Measurements from ENCODE around the gene ACSS1.

ACSS1 gene

DNA sequence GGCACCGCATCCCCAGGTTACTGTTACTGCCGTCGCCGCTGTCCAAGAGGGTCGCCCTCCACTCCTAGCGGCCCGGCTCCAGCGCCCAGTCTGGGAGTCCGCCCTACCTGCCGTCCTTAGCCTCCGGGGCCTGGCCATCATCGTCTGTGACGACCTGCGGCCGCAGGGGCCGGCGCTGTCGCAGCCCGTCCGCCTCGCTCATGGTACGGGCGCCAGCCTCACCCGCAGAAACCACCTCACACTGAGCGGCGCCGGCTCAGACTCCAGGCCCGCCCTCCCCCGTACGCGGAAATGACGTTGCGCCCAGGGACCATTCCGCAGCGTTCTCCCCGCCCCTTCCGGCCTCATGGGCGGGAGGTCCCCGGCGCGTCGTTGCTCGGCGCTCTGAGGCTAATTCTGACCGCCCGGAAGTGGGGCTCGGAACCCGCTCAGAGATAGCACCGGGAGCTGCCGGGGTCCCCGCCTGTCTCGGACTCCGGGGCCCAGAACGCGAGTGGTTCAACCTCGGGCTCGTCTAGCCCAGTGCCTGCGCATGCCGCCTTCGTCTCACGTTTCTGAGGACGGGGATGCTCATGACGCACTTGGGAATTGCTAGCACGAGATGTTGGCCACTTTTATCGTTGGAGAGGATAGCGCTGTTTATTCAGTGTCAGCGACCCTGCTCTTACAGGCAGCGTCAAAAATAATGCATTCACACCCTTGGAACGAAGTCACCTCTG lies 65.3 kb downstream of the ACSS1 start, which contains the start of gene APMAP:
TSS of gene APMAP (minus strand) at position 265 of the 719 bp plus-strand sequence. CDS start at position 202, 63 bp downstream.
- DNase-seq (ENCODE audit: low spot score), result peak; percentile 96

DNA sequence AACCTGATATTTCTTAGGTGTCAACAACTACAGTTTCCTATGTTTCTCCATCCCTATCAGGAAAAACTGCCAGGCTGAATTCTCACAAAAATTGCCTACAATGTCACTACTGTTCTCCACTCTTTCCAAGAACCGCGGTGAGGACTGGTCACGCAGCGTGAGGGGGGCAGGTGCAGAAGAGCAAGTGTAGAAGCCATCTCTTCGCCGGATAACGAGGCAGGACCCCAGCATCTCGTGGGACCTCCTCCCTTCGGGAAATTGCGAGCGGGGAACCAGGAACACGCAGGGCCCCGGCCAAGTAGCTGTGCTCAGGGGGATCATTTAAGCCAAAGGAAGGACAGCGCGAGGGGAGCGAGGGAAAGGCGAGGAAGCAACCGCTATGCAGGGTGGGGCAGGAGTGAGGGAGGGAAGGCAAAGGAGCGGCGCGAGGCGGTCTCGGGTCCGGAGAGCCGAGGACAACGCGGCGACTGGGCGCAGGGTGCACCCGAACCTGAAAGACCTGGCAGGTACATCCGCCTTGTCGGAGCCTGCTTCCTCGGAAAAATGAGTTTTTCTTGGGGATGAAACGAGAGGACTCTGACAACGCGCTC lies 65.9 kb downstream of the ACSS1 start:
- no peak for DNase-seq (ENCODE audit: low spot score)

DNA sequence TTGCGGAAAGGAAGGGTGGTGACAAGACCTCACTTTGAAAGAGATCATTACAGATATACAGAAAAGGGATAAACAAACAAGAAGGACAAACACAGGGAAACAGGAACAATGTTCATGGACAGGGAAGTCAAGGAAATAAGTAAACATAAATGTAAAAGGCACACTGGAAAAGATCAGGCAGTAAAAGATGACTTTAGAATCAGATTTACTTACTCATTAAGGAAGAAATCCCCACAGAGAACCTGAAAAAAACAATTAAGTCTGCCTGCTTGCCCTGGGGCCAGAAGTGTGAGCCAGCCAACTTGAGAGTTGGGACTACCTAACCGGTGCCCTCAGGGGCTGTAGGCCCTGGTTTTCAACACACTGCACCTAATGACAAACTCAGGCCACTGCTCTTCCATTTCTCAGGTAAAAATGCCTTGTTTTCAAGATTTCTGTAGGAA lies 67.1 kb downstream of the ACSS1 start:
- DNase-seq (ENCODE audit: low spot score), result no peak

DNA sequence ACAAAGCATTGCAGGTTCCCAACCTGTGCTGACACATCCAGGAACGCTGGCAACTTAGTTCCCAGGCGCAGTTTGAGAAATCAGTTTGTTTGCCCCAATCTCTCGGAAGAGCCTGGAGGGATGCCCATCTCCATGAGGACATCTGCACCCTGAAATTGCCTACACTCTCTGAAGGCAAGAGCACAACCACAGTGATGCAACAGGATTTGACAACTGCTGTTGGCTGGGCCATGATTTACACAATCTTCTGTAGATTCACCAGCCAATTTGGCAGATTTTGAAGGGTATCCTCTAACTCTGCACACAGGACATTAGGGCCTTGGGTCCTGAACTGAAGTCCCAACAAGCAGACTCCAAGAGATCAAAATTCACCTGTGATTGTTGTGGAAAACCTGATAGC lies 68.8 kb downstream of the ACSS1 start:
- DNase-seq (ENCODE audit: low spot score), result no peak

DNA sequence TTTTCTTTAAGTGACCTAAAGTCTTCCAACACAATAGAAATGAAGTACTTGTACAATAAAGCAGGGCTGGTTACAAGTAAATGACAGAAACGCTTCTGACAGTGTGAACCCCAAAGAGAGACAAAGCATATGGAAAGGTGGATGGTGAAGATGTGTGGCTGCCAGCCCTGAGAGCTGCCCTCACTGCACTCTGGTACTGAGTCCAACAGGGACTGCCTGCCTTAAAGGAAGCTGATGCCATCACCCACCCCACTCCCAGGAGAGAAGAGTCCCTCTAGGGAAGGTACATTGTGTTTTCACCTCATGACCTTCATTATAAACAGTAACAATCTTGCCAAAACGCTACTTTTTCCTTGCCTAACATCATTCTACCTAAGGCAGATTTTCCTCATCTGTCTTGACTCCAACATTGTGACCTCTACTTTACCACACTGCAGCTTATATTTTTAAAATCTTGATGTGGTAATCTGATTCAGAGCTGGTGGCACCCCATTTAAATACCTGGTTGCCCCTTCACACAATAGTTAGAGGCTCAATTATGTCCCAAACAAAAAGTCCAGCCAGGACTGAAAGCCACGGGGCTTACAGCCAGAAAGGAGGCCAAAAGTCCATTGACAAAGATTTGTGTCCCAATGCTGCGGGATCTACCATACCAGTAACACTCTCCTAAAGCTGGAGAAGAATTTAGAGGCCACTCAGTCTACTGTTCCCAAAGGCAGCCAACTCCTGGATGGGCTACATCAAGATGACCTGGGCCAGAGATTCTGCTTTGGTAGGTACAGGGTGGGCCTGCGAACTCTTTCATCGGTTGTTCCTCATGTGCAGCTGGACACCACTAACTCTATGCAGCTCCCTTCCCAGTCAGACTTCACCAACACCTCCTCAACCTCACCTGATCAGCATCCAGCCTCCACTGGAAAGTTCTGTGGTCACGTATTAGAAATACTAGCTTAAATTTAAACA lies 69.8 kb downstream of the ACSS1 start:
- DNase-seq (ENCODE audit: low spot score), result no peak

DNA sequence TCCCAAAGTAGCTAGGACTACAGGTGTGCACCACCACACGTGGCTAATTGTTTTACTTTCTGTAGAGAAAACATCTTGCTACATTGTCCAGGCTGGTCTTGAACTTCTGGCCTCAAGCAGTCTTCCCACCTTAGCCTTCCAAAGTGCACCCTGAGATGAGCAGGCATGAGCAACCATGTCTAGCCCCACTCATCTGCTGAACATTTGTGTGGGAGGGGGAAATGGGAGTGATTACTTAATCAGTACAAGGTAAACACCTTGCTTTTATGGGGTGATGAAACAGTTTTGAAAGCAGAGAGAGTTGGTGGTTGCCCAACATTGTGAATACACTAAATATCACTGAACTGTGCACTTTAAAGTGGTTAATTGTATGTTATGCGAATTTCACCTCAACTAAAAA lies 70.7 kb downstream of the ACSS1 start:
- no peak for DNase-seq (ENCODE audit: low spot score)

DNA sequence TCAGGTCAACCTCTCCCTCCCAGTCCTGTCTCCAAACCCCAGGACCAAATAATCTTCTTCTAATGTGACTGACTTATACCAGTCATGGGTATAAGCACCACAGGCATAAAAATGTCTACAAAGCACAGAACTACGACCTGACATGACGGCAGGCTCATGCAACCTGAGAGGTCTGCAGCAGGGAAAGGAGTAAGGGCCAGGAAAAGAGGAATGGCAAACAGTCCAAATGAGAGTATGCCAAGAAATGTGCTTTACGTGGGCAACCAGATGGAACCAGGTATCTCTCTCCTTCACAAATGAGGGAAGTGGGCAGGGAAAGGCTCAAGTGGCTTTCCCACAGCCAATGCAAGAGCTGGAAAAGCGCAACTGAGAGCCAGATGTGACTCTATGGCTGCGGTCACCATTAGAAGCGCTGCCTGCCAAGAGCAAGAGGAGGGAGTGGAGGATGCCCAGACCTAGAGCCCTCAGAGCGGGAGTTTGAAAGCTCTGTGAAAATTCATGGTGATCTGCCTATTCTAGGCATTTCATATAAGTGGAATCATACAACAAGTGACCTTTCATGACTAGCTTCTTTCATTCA lies 71.4 kb downstream of the ACSS1 start:
- DNase-seq (ENCODE audit: low spot score), result no peak

DNA sequence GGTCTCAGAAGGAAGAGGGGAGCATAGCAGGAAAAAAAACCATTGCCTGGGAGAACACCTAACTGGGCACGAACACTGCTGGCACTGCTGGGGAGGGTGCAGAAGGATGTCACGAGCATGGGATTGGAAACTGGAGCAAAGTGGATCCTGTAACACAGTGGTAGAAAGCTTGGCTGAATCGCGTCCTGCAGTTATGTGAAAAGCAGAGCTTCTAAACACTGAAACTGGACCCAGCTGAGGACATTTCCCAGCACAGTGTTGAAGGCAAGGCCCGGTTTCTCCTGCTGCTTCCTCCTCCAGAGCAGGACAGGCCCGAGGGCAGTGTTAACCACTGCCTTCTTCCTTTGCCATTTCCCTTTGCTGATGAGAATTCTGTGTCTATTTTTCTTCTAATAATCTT lies 72.1 kb downstream of the ACSS1 start:
- DNase-seq (ENCODE audit: low spot score), result no peak

DNA sequence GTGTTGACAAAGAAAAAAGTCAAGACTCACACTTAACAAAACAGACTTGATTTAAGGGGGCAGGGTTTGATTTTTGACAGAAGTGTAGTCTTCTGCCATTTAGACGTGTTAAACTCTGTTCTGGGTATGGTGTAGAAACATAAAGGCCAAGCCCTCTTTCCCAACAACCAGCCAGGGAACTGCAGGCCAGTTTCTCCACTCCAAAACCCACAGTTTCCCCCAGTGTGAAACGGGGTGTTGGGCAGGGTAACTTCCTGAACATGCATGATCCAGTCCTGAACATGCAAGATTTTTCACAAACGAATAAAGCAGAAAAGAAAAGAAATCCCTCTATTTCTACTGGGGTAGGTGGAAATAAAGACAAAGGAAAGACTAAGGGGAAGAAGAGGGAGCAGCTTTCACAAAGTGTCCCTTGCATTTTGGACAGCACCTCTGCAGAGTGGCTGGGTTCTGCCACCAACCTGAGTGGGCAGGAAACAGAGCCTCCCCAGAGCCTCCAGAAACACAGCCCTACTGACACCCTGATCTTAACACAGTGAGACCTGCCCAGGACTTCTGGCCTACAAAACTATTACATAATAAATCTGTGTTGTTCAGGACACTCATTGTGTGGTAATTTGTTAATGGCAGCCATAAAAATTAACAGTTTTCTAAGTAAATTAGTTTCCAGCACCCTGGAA lies 72.8 kb downstream of the ACSS1 start:
- DNase-seq (ENCODE audit: low spot score), result no peak

DNA sequence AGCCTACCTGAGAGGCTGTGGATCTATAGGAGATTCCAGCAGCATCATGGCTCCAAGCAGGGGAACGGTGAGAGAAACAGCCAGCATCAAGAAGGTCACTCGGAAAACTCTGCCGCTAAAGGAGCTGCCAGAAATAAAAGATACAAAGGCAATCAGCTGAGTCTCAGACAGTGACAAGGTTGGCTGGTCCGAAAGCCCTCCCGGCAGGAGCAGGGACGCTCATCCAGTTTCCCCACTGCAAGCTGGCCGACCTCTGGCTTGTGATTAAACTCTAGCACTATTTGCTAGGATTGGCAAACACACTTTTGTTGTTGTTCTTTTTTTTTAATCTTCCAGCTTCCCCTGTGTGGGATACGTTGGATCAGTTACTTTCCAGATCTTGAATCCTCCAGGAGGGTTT lies 74.0 kb downstream of the ACSS1 start:
- no peak for DNase-seq (ENCODE audit: low spot score)

DNA sequence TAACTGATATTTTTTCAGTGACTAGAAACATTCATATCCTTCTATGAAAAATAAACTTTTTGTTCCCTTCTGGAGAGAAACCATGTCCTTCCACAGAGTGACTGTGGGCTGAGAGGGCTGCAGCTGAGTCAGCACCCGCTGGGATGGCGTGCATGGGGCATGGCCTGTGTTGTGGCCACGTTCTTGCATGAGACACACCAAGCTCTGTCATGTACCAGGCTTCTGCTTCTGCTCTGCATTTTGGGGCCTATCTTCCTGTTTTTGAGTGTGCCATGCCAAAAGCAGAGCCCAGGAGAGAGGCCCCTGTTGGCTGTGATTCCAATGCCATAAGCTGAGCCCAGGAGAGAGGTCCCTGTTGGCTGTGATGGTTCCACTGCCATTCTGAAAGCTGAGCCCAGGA lies 76.1 kb downstream of the ACSS1 start:
- no peak for DNase-seq (ENCODE audit: low spot score)

DNA sequence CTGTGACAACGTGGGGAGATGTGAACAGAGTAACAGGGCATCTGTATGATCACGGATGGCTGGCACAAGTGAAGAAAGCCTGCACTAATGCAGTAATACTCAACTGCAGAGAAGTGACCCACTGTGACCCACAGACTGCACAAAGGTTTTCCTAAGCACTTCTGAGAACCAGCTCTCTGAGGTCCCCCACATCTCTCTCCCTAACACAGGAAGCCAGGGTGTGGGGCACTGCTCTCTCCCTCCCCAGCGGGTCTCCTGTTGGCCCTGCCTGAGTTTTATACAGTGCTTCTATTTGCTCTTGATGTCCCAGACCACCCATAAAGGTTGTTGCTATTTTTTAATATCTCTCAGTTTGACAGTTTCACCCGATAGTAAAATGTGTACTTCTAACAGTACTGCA lies 76.7 kb downstream of the ACSS1 start:
- no peak for DNase-seq (ENCODE audit: low spot score)

DNA sequence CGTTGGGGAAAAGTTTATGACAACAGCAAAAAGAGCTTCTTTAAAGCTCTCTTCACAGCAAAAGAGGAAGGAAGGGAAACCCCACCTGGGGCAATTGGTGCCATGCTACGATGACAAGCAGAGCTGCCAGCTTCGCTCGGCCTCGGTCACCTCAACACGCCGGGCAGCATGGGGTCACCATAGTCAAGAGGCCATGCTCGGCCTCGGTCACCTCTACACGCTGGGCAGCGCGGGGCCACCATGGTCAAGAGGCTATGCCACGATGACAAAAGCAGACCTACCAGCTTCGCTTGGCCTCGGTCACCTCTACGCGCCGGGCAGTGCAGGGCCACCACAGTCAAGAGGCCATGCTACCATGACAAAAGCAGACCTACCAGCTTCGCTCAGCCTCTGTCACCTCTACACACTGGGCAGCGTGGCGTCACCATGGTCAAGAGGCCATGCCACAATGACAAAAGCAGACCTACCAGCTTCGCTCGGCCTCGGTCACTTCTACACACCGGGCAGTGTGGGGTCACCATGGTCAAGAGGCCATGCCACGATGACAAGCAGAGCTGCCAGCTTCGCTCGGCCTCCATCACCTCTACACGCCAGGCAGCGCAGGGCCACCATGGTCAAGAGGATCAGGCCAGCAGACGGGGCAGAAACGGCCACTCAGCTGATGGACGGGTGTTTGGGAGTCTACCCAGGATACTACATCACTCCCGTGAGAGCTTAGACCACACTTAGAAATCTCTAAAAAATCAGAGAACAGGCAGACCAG lies 77.5 kb downstream of the ACSS1 start:
- DNase-seq (ENCODE audit: low spot score), result no peak

DNA sequence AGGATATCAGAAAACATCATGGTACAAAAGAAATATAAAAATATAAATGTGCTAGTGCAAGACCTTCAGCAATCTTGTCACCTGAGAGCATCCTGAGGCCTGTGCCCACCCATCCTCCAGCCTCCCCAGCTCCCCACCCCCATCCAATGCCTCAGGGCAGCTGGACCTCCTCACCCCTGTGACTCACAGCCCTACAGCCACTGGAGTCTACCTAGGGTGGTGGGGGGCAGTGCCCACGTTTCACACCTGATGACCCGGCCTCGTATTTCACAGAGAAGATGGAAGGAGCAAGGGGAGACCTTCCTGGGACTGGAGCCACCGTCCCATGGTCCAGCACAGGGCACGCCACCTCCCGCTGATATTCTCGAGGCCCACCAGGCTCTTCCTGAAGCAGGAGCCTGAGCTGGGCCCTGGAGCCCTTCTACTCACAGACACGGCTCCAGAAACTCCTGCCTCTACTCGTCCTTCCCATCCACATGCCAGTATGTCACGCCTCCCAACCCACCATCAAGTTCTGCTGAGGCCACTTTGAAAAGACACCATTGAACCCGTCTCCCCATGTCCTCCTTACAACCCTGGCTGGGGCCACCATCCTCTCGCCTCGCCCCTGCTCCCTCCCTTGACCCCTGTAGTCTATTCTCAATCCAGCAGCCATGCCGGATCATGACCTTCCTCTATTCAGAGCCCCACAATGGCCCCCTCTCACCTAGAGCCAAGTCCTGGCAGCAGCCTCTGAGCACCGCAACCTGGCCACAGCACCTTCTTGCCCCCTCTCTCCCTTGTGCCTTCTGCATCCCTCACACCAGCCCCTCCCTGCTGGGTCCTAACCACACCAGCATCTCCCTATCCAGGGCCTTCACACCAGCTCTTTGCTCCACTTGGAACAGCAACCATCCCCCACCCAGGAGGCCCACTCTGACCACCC lies 78.6 kb downstream of the ACSS1 start:
- no peak for DNase-seq (ENCODE audit: low spot score)

DNA sequence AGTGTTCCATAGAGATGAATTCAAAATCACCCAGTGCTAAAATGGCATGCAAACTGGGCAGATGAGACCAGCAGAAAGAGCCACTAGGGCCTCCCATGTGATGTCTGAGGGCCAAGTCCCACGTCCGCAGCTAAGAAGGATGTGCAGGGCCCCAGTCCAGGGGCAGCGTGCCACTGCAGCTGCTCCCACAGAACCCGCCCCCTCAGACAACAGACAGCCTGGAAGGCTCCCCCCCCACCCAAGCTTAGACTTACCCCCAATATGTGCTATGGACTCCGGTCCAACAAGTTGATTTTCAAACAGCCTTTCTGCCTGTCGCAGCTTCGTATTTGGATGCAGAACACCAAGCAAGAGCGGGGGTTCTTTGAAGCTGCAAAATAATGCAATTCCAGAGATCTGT lies 79.4 kb downstream of the ACSS1 start:
- DNase-seq (ENCODE audit: low spot score), result no peak

DNA sequence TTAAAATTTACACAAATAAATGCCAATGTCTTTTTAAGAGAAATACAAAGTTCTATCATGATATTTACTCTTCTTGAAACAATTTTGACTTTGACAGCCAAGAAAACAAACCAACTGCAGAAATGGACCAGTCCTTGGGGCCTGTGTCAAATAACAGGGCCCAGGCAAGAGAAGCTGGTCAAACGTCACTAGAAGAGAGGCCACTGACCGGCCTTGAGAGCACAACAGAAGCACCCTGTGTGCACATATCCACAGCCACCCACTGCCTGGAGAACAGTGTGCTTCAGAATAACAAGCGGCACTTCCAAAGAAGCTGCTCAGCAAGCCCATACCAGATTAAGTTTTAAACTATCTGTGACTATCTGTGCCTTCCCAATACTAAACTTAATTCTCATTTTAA lies 80.1 kb downstream of the ACSS1 start:
- no peak for DNase-seq (ENCODE audit: low spot score)

DNA sequence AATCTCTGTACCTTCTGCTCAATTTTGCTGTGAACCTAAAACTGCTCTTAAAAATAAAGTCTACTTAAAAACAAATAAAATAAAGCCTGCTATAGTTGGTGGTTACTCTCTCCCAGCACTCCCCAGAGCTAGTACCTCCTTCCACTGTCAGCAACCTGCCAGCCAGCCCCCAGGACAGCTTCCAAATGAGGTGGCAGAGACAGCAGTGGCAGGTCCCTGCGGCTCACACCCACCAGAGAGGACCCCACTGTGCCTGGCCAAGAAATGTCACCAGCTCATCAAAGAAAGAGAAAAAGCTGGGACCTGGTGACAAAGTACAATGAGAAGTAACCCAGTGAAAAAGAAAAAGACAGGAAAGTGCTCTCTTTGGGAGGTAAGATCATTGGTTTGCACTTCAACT lies 80.6 kb downstream of the ACSS1 start:
- no peak for DNase-seq (ENCODE audit: low spot score)

DNA sequence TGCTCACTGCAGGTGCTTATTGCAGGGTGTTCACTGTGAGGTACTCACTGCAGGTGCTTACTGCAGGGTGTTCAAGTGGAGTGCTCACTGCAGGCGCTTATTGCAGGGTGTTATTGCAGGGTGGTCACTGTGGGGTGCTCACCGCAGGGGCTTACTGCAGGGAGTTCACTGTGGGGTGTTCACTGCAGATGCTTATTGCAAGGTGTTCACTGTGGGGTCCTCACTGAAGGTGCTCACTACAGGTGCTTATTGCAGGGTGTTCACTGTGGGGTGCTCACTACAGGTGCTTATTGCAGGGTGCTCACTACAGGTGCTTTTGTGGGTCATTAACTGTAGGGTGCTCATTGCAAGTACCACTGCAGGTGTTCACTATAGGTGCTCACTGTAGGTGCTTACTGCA lies 85.6 kb downstream of the ACSS1 start:
- DNase-seq (ENCODE audit: low spot score), result no peak

DNA sequence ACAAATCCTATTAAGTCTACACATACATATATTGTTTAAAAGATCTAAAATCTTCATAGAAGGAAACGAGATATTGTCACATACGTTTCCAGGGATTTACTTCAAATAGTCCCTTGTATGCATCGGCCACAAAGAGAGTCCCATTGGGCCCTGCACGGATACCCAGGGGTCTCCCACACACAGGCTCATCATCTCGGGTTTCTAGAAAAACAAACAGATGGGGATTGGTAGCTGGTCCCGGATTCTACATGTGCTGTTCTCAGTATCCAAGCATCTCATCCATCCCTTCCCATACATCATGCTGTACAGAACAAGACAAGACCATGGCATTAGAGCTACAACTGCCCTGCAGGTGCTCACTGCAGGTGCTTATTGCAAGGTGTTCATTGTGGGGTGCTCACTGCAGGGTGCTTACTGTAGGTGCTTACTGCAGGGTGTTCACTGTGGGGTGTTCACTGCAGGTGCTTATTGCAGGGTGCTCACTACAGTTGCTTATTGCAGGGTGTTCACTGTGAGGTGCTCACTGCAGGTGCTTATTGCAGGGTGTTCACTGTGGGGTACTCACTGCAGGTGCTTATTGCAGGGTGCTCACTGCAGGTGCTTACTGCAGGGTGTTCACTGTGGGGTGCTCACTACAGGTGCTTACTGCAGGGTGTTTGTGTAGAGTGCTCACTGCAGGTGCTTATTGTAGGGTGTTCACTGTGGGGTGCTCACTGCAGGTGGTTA lies 86.4 kb downstream of the ACSS1 start:
- no peak for DNase-seq (ENCODE audit: low spot score)
